ENCODE results near the gene CHPF. TPM values are rescaled to one million over a fixed set of nuclear protein-coding genes. Genes with fewer than 3 reads are reported as not detected.

Gene CHPF
- total RNA-seq, 1 experiment from 2014 or later = 228 TPM

GRCh38 chr2:219527076-219527394 lies 16.6 kb downstream of the CHPF start:
- Histone ChIP-seq H4K20me1 (ENCODE audit: insufficient read depth) (no peaks in the 10 kb centered on the region), H3K27ac (ENCODE audit: low read depth, low read length) (no peak overlapping the region), H3K79me2 (ENCODE audit: insufficient read depth, low read length) (no peaks in the 10 kb centered on the region), H3K9me2 (ENCODE audit: insufficient read depth) (no peaks in the 10 kb centered on the region), H3K9me3 (ENCODE audit: control insufficient read depth in 1 of 2, insufficient read depth in 1 of 2, low read depth in 1 of 2, low read length in 2 of 2) (no peaks in the 10 kb centered on the region), H2AFZ (ENCODE audit: low read depth, low read length, poor library complexity, severe bottlenecking) (no peak overlapping the region), H3K9ac (ENCODE audit: low read length) (no peak overlapping the region), H3K4me2 (ENCODE audit: low read length) (no peak overlapping the region), H3K4me1 (ENCODE audit: control insufficient read depth in 1 of 2, insufficient read depth in 2 of 2, low read length in 2 of 2) (peaks cover 22 to 56% of the 10 kb centered on the region in 2 experiments), H3K36me3 (ENCODE audit: control insufficient read depth in 1 of 2, insufficient read depth in 2 of 2, low read length in 2 of 2) (no peaks in the 10 kb centered on the region), H3K27me3 (ENCODE audit: insufficient read depth, low read length) (no peaks in the 10 kb centered on the region), H3K4me3 (replicated peaks in 1 of 2; ENCODE audit: low read depth in 1 of 2, low read length in 2 of 2) (no peak overlapping the region)
- DNase-seq (ENCODE audit: low read depth, low spot score) (no peak), ATAC-seq (no peak)
- ChIA-PET POLR2A (interaction anchor here (1.4 kb wide), 1 partner anchor 29 kb away, joined by 3 read pairs; no protein-coding TSS in a partner anchor), RAD21 (ENCODE audit: low non-redundant PET in 1 of 2, low total read pairs in 2 of 2, uncharacterized antibody in 2 of 2, unreplicated experiment in 2 of 2) (no interaction called here), CTCF (interaction anchor here (1.8 to 7.7 kb wide), 5 partner anchors 17 to 139 kb away, joined by 9 to 109 read pairs (median 47); partner anchors contain the start of genes DNPEP and GMPPA)
- TF ChIP-seq FOSL1 (IDR thresholded peaks at IDR 0.05; ENCODE audit: low read depth) (no peak), POLR2AphosphoS5 (IDR thresholded peaks at IDR 0.05; ENCODE audit: low read depth, low read length) (no peak), ZFX (IDR thresholded peaks at IDR 0.05) (no peak), ELF1 (IDR thresholded peaks at IDR 0.05; ENCODE audit: borderline replicate concordance, low read depth) (no peak), EZH2phosphoT487 (IDR thresholded peaks at IDR 0.05; ENCODE audit: borderline replicate concordance) (no peak), EZH2 (IDR thresholded peaks at IDR 0.05) (no peak), TCF7L2 (IDR thresholded peaks at IDR 0.05; ENCODE audit: borderline replicate concordance, extremely low read depth, insufficient read depth, insufficient read length) (no peak), POLR2A (IDR thresholded peaks at IDR 0.05; ENCODE audit: borderline replicate concordance, extremely low read depth, insufficient read depth, insufficient read length) (no peak), CEBPB (IDR thresholded peaks at IDR 0.05; ENCODE audit: low read depth) (no peak), SP1 (IDR thresholded peaks at IDR 0.05; ENCODE audit: low read depth) (no peak), MAX (IDR thresholded peaks at IDR 0.05) (no peak)
- TF ChIP-seq, protein P1, sequence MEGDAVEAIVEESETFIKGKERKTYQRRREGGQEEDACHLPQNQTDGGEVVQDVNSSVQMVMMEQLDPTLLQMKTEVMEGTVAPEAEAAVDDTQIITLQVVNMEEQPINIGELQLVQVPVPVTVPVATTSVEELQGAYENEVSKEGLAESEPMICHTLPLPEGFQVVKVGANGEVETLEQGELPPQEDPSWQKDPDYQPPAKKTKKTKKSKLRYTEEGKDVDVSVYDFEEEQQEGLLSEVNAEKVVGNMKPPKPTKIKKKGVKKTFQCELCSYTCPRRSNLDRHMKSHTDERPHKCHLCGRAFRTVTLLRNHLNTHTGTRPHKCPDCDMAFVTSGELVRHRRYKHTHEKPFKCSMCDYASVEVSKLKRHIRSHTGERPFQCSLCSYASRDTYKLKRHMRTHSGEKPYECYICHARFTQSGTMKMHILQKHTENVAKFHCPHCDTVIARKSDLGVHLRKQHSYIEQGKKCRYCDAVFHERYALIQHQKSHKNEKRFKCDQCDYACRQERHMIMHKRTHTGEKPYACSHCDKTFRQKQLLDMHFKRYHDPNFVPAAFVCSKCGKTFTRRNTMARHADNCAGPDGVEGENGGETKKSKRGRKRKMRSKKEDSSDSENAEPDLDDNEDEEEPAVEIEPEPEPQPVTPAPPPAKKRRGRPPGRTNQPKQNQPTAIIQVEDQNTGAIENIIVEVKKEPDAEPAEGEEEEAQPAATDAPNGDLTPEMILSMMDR (IDR thresholded peaks at IDR 0.05 in 2 of 3, conservative IDR thresholded peaks at IDR 0.05 in 1 of 3; ENCODE audit: borderline replicate concordance in 1 of 3, insufficient read depth in 1 of 3, low read depth in 2 of 3, low read length in 2 of 3) = no peak
- TF ChIP-seq, protein P2, sequence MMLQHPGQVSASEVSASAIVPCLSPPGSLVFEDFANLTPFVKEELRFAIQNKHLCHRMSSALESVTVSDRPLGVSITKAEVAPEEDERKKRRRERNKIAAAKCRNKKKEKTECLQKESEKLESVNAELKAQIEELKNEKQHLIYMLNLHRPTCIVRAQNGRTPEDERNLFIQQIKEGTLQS (IDR thresholded peaks at IDR 0.05) = no peak
- TF ChIP-seq, protein P3, sequence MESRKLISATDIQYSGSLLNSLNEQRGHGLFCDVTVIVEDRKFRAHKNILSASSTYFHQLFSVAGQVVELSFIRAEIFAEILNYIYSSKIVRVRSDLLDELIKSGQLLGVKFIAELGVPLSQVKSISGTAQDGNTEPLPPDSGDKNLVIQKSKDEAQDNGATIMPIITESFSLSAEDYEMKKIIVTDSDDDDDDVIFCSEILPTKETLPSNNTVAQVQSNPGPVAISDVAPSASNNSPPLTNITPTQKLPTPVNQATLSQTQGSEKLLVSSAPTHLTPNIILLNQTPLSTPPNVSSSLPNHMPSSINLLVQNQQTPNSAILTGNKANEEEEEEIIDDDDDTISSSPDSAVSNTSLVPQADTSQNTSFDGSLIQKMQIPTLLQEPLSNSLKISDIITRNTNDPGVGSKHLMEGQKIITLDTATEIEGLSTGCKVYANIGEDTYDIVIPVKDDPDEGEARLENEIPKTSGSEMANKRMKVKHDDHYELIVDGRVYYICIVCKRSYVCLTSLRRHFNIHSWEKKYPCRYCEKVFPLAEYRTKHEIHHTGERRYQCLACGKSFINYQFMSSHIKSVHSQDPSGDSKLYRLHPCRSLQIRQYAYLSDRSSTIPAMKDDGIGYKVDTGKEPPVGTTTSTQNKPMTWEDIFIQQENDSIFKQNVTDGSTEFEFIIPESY (IDR thresholded peaks at IDR 0.05; ENCODE audit: extremely low read depth, insufficient replicate concordance, low read length) = no peak
- BruUV-seq (replicated peaks) = no TSS peak
- intact Hi-C loops (cut with micrococcal nuclease) = no loop called here

All from HCT116 (cell line).